GM21737 (cell line): ENCODE data around the gene DLGAP1.
"Not testable (repeated sequence)": the region's sequence is repeated elsewhere in the genome, so short reads cannot be mapped to it uniquely, and the experiment has no call there.

Experiments
- ATAC-seq: cut with Tn5 transposase; IDR thresholded peaks from one replicate; pipeline ENCODE4 v1.9.1; 2021; ENCODE audit warnings: mild to moderate bottlenecking, moderate library complexity; ENCODE audit not compliant: unreplicated experiment

The DLGAP1 gene

DNA sequence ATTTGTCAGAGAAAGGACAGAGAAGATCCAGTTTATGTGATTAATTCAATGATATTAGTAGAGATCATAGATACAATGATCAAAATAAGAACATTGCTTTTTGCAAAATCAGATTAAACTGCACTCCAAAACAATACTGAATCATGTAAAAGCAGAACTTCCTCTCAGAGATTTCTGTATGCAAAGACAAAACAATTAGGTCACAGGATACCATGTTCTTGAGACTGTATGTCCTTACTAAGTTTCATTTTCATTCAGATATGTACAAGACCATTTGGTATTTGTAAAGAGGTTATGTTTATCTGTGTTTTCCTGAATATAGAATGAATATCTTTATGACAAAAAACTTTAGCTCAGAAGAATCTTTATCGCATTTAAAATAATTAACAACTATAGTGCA is 161.8 kb downstream of the DLGAP1 start:
- no peak for ATAC-seq

DNA sequence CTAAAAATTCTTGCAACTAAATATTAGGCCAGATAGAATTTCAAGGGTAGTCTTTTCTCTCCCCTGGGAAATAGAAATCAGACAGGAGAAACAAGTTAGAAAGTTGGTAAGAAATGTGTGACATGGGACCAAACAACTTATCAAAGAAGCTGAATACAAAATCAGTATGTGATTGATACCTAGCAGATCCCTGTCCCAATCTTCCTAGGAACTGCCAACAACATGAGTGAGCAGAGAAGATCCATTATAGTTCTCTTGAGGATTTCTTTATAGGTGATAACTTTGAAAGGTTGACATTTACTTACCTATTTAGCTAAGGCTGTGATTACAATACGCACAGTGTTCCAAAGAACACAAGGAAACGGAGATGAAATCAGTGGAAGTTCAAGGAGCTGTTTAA is 162.4 kb downstream of the DLGAP1 start:
- ATAC-seq: no peak

DNA sequence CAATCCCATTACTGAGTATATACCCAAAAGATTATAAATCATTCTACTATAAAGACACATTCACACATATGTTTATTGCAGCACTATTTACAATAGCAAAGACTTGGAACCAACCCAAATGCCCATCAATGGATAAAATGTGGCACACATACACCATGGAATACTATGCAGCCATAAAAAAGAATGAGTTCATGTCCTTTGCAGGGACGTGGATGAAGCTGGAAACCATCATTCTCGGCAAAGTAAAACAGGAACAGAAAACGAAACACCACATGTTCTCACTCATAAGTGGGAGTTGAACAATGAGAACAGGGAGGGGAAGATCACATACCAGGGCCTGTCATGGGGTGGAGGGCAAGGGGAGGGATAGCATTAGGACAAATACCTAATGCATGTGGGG is 167.8 kb downstream of the DLGAP1 start:
- ATAC-seq: not testable (repeated sequence)

- no peak for ATAC-seq
Observed at GRCh38 chr18:4286256-4286655, 168.9 kb downstream of the DLGAP1 start.

- no peak for ATAC-seq
Observed at GRCh38 chr18:4285525-4285924, 169.6 kb downstream of the DLGAP1 start.

GRCh38 chr18:4284528-4284927 is 170.6 kb downstream of the DLGAP1 start:
- ATAC-seq: no peak

DNA sequence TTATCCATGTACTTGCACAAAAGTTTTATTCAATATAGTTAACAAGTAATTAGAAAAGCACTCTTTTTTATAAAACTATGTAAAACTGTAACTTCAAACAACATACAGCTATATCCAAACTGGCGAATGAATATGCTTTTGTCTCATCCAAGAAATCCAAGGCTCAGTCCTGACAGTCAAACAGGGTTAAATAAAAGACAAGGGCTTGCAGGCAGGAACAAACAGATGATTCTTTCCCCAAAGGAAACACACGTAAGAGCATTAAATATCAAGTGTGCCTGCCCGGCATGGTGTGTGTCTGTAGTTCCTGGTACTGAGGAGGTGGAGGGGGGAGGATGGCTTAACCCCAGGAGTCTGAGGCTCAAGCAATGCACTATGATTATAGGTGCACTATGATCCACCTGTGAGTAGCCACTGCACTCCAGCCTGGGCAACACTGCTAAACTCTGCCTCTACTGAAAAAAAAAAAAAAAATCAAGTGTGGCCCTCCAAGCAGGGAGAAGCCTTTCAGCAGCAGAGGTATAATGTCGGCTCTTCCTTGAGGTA is 171.3 kb downstream of the DLGAP1 start:
- ATAC-seq: no peak

GRCh38 chr18:4282954-4283353 is 172.2 kb downstream of the DLGAP1 start:
- ATAC-seq: no peak

GRCh38 chr18:4276953-4277585 is 178.0 kb downstream of the DLGAP1 start:
- no peak for ATAC-seq

DNA sequence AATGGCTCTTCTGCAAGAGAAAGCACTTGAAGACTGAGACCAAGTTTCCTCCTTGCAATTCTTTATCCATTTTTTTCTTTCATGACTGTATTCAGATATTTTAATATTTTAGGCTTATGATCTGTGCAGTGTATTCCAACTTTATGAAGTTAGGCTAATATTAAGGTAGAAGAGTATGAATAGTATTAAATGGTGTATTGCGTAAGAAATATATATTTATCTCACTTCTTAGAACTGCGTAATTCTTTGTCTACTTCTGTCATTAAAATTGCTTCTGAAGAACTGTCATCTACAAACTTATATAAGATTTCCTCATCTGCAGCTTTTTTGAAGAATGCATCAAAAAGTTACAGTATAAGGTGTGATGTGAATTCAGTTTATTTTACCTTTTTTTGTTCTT is 183.2 kb downstream of the DLGAP1 start:
- ATAC-seq: no peak

- ATAC-seq: no peak
Observed at GRCh38 chr18:4270988-4271387, 184.1 kb downstream of the DLGAP1 start.

GRCh38 chr18:4270016-4270415 is 185.1 kb downstream of the DLGAP1 start:
- ATAC-seq: no peak

GRCh38 chr18:4267641-4268040 is 187.5 kb downstream of the DLGAP1 start:
- ATAC-seq: no peak

- no peak for ATAC-seq
Observed at GRCh38 chr18:4264347-4264791, 190.7 kb downstream of the DLGAP1 start.

- ATAC-seq: no peak
Observed at GRCh38 chr18:4260107-4260506, 195.0 kb downstream of the DLGAP1 start.

DNA sequence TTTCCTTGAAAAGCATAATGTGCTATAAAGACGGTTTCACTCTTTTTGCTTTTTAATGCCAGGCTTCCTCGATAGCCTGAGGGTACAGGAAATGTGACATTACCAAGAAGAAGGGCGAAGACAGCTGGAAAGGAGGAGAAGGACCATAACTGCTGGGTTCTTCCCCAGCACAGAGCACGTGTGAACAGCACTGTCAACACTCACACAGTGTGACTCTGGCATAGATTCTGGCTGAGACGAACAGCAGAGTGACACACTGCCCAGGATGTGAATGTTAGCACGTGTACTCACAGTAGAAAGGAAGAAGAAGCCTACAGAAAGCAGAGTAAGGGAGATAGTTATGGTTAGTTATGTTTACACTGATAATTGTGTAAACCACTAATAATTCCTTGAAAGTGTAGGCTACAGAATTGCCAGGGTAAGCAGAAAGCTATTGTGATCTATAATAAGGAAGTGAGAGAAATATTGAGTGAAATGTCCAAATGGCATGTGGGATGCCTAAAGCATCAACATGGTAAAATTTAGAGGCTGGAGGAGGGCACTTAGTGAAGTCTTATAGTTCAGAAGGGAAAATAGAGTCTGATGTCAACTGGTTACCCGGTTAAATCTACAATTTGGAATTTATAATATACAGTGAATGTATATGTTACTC is 198.2 kb downstream of the DLGAP1 start:
- ATAC-seq: no peak

DNA sequence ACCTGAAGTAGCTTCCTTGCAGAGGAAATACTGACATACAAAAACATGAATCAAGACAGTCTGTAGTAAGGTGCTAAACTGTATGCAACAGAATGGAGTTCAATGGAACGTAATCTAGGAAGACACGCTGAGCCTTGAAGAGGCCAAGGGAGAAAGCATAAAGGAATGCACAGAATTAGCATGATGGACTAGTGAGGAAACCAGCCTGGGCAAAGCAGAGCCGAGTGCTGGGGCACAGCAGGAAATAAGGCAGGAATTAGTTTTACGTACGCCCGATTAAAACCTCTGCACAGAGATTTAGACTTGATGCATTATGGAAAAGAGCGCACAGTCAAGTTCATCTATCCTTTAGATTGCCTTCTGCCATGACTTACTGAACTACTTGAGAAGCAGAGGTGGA is 200.3 kb downstream of the DLGAP1 start:
- no peak for ATAC-seq

- no peak for ATAC-seq
Observed at GRCh38 chr18:4252829-4253228, 202.3 kb downstream of the DLGAP1 start.

DNA sequence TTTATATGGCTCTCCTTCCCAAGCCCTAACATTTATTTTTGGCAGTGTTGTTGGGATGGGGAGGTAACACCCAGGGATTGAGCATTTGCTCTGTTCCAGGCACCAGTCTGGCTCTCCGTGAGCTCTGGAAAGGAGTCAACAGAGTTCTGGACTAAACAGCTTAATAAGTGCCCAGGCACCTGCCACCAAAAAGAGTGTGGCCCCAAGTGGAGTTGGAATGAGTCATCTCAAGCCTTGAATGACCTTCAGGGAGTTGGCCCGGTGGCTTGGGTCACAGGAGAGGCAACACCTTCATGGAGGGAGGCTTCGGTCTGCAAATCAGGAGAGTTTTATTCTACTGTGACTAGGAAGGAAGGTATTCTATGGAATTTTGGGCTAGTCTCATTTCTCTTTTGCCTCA is 203.2 kb downstream of the DLGAP1 start:
- no peak for ATAC-seq

GRCh38 chr18:4251206-4251605 is 203.9 kb downstream of the DLGAP1 start:
- ATAC-seq: no peak

GRCh38 chr18:4250141-4250540 is 205.0 kb downstream of the DLGAP1 start:
- no peak for ATAC-seq

- no peak for ATAC-seq
Observed at GRCh38 chr18:4248686-4249085, 206.4 kb downstream of the DLGAP1 start.

DNA sequence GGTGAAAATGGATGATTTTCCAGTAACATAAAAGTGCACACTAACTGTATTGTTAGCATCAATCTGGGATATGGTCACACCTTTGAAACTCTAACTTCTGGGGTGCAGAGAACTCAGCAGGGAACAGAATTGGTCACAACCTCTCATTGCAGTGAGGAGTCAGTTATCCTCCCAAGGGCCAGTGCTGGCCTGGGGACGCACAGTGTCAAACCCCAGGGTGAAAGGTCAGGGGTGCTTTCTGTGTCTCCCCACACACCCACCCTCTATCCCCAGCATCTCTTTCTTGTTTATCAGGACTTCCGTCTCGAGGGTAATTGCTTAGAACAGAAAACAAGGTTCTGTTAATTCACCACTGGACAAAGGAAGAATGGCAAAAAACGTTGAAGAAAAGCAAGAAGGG is 208.7 kb downstream of the DLGAP1 start:
- no peak for ATAC-seq
